K562 (cell line): ENCODE measurements around the gene SHC1. TPM values are rescaled to one million over a fixed set of nuclear protein-coding genes. Genes with fewer than 3 reads are reported as not detected.
A peak's percentile ranks its signal among the peaks of the same experiment; 100 is the strongest.

Experiments used
- CHD1 ChIP-seq: fragments of 200-600 bp; sonication (generic); IDR thresholded peaks from one replicate; pipeline ENCODE4 v1.6.1; 2012; ENCODE audit warnings: mild to moderate bottlenecking, moderate library complexity, low read length, inconsistent platforms
- E2F6 ChIP-seq, 2 experiments: IDR thresholded peaks; 2 replicates each; pipeline ENCODE4 v1.6.1; 2011; ENCODE audit warnings: borderline replicate concordance in 1 of 2, control low read depth in 1 of 2, low read depth in 1 of 2, low read length in 1 of 2, mild to moderate bottlenecking in 1 of 2, mixed read lengths in 1 of 2, moderate library complexity in 1 of 2; ENCODE audit not compliant: insufficient read depth in 1 of 2, insufficient read length in 1 of 2, poor library complexity in 1 of 2, severe bottlenecking in 1 of 2; ENCODE audit errors: extremely low read depth in 1 of 2
- HNRNPLL ChIP-seq: fragments of 200-400 bp; formaldehyde crosslinking; IDR thresholded peaks from 2 replicates; pipeline ENCODE4 v1.6.1; 2017; ENCODE audit warnings: low read length, low read depth, mild to moderate bottlenecking; ENCODE audit not compliant: poor library complexity, severe bottlenecking
- ILK ChIP-seq: fragments of 450-650 bp; IDR thresholded peaks from 2 replicates; pipeline ENCODE4 v1.6.1; 2016; ENCODE audit warnings: missing genetic modification characterization, low read depth, mild to moderate bottlenecking, missing compliant biosample characterization, moderate library complexity, borderline replicate concordance
- KDM5B ChIP-seq: fragments of 200-600 bp; sonication (generic); IDR thresholded peaks from 2 replicates; pipeline ENCODE4 v1.6.1; 2012; ENCODE audit warnings: low read depth, mild to moderate bottlenecking, moderate library complexity, low read length, control low read depth, inconsistent platforms; ENCODE audit not compliant: insufficient replicate concordance
- LARP7 ChIP-seq: fragments of 450-650 bp; IDR thresholded peaks from 2 replicates; pipeline ENCODE4 v1.6.1; 2016
- MTF1 ChIP-seq: fragments of 250-450 bp; sonication (Bioruptor Pico); IDR thresholded peaks from 2 replicates; pipeline ENCODE4 v1.9.0; 2021; ENCODE audit warnings: moderate library complexity, mild to moderate bottlenecking, inconsistent platforms, borderline replicate concordance
- NFRKB ChIP-seq: fragments of 450-650 bp; IDR thresholded peaks from 2 replicates; pipeline ENCODE4 v1.6.1; 2016; ENCODE audit warnings: low read depth
- PBX2 ChIP-seq, 2 experiments: IDR thresholded peaks in 1 of 2; conservative IDR thresholded peaks in 1 of 2; 2 replicates each; pipeline ENCODE4 v1.6.1; 2016; ENCODE audit warnings: low read depth in 2 of 2, mild to moderate bottlenecking in 1 of 2, missing compliant biosample characterization in 1 of 2, missing genetic modification characterization in 1 of 2, moderate library complexity in 1 of 2
- POLR2AphosphoS5 ChIP-seq: IDR thresholded peaks from 2 replicates; pipeline ENCODE4 v1.6.1; 2011; ENCODE audit warnings: mild to moderate bottlenecking, low read depth, low read length, moderate library complexity; ENCODE audit not compliant: control insufficient read depth, insufficient read depth
- RBM25 ChIP-seq: fragments of 200-400 bp; formaldehyde crosslinking; IDR thresholded peaks from 2 replicates; pipeline ENCODE4 v1.6.1; 2018; ENCODE audit warnings: low read length, low read depth, moderate library complexity; ENCODE audit not compliant: severe bottlenecking
- TARDBP ChIP-seq: fragments of 450-650 bp; IDR thresholded peaks from 2 replicates; pipeline ENCODE4 v1.6.1; 2016
- VEZF1 ChIP-seq: fragments of 200-800 bp; sonication (Bioruptor generic); IDR thresholded peaks from 2 replicates; pipeline ENCODE4 v1.6.1; 2017; ENCODE audit warnings: missing genetic modification characterization, missing compliant biosample characterization
- ZNF175 ChIP-seq: fragments of 200-800 bp; sonication (Bioruptor generic); IDR thresholded peaks from 2 replicates; pipeline ENCODE4 v1.6.1; 2016; ENCODE audit warnings: low read depth, mild to moderate bottlenecking, missing genetic modification characterization, missing compliant biosample characterization
- ZNF347 ChIP-seq: fragments of 450-650 bp; formaldehyde crosslinking; IDR thresholded peaks from 2 replicates; pipeline ENCODE4 v1.4.0; 2020; ENCODE audit warnings: low read depth, mild to moderate bottlenecking, moderate library complexity
- ZNF561 ChIP-seq: fragments of 450-650 bp; formaldehyde crosslinking; conservative IDR thresholded peaks from 2 replicates; pipeline ENCODE4 v1.4.0; 2020; ENCODE audit warnings: mild to moderate bottlenecking, moderate library complexity
- ZNF717 ChIP-seq: fragments of 250-450 bp; sonication (Bioruptor Pico); IDR thresholded peaks from 2 replicates; pipeline ENCODE4 v1.5.0; 2021
- ZNF740 ChIP-seq, 3 experiments: fragments of 200-800 bp in 1 of 3; sonication (Bioruptor generic) in 1 of 3; sonication (generic) in 1 of 3; formaldehyde crosslinking in 1 of 3; IDR thresholded peaks; 2 replicates each; pipeline versions ENCODE4 v1.6.1 to v1.8.0; 2016 to 2022; ENCODE audit warnings: mild to moderate bottlenecking in 2 of 3, missing compliant biosample characterization in 2 of 3, missing genetic modification characterization in 2 of 3, missing genetic modification reagents in 1 of 3
- ZNF79 ChIP-seq: fragments of 250-450 bp; sonication (Bioruptor Pico); IDR thresholded peaks from 2 replicates; pipeline ENCODE4 v1.4.0; 2020; ENCODE audit warnings: low read depth, mild to moderate bottlenecking, moderate library complexity
- polyA plus RNA-seq, 8 experiments: library from polyadenylated mRNA; depleted of rRNA in 4 of 8; stranded (reverse) in 5 of 8; unstranded in 3 of 8; fragments of >200 nt; fragmentation: Nextera tagmentation in 2 of 8; fragmentation: Illumina TruSeq in 1 of 8; extraction: Ambion mirVana in 2 of 8; extraction: Trizol in 1 of 8; gene quantifications; 2 replicates each; pipeline versions ENCODE4 v1.2.1 to v1.2.3, GENCODE V29; 2011 to 2014; ENCODE audit warnings: inconsistent platforms in 1 of 8, missing spikeins in 1 of 8
- total RNA-seq, 7 experiments: library from RNA; depleted of rRNA in 6 of 7; stranded (reverse); fragments of >200 nt in 6 of 7; fragmentation: Illumina TruSeq in 2 of 7; extraction: Trizol in 2 of 7; gene quantifications; 2 replicates each; pipeline versions ENCODE4 v1.2.1 to v1.2.3, GENCODE V29; 2011 to 2021; ENCODE audit warnings: low replicate concordance in 1 of 7

SHC1 gene
- total and polyA plus RNA-seq, 9 of the 15 experiments (the other 6 are each of a cell fraction or from before 2014, with no cell fraction given) = 4.1 to 113 (median 51.9) TPM

GRCh38 chr1:154937085-154937987 lies 33.2 kb downstream of the SHC1 start (continued):
- no peak for TF ChIP-seq PBX2 (CRISPR knock-in tag; IDR thresholded peaks at IDR 0.05; ENCODE audit: low read depth)
- TF ChIP-seq PBX2 (tag; conservative IDR thresholded peaks at IDR 0.05; ENCODE audit: low read depth) = peak; percentile 82
- no peak for TF ChIP-seq TARDBP
- no peak for TF ChIP-seq CHD1
- no peak; the same call in 1 of the 2 replicates for TF ChIP-seq POLR2AphosphoS5
- peak; percentile 66 for TF ChIP-seq VEZF1 (CRISPR knock-in tag)
- TF ChIP-seq ZNF79 (CRISPR knock-in tag) = no peak
- TF ChIP-seq RBM25 = no peak
- peak; percentile 39 for TF ChIP-seq KDM5B
- TF ChIP-seq ZNF561 (CRISPR knock-in tag) = no peak
- no peak for TF ChIP-seq ZNF740 (CRISPR knock-in tag; IDR thresholded peaks at IDR 0.05)
- TF ChIP-seq ZNF740 (tag; IDR thresholded peaks at IDR 0.05) = no peak
- no peak for TF ChIP-seq ZNF175 (CRISPR knock-in tag)
- no peak for TF ChIP-seq LARP7
- TF ChIP-seq NFRKB = no peak
- TF ChIP-seq E2F6 (IDR thresholded peaks at IDR 0.05; ENCODE audit: borderline replicate concordance in 1 of 2, extremely low read depth in 1 of 2, insufficient read depth in 1 of 2, insufficient read length in 1 of 2, low read depth in 1 of 2, low read length in 1 of 2, poor library complexity in 1 of 2, severe bottlenecking in 1 of 2) = no peak
- TF ChIP-seq HNRNPLL = no peak
- TF ChIP-seq ZNF717 (CRISPR knock-in tag) = no peak
- no peak for TF ChIP-seq ZNF347 (CRISPR knock-in tag)
- no peak for TF ChIP-seq ILK
- no peak for TF ChIP-seq MTF1
